Sciatic nerve (tissue), 2 donors: ENCODE results near the gene PARD3B. TPM values are rescaled to one million over a fixed set of nuclear protein-coding genes. Genes with fewer than 3 reads are reported as not detected.
"Not testable (repeated sequence)": the region's sequence is repeated elsewhere in the genome, so short reads cannot be mapped to it uniquely, and the experiment has no call there.

Experiments
- ATAC-seq: fragments of 200-7000 bp; cut with Tn5 transposase; one replicate; pipeline ENCODE4 v1.9.1; 2020; ENCODE audit warnings: mild to moderate bottlenecking, moderate library complexity
- DNase-seq: peaks from one replicate; pipeline ENCODE4 v3.0.0-alpha.2; 2020; ENCODE audit warnings: low spot score
- intact Hi-C: fragments of 100-400 bp; cut with DNase I; formaldehyde crosslinking; loops from one replicate; pipeline ENCODE4 v1.14.2; 2022
- total RNA-seq: library from RNA; stranded (reverse); fragmentation: NEBNext Ultra II Directional; extraction: Animal tissue kit (Norgen Biotek cat#: 25700); gene quantifications from one replicate; pipeline ENCODE4 v1.2.1, GENCODE V29; 2021
- donor health status: DM: no; HTN: no; CAD: no.
- donor health status: DM: no; HTN: no; CAD: no.

PARD3B gene
- total RNA-seq, 1 donor from 2014 or later = 100 TPM

DNA sequence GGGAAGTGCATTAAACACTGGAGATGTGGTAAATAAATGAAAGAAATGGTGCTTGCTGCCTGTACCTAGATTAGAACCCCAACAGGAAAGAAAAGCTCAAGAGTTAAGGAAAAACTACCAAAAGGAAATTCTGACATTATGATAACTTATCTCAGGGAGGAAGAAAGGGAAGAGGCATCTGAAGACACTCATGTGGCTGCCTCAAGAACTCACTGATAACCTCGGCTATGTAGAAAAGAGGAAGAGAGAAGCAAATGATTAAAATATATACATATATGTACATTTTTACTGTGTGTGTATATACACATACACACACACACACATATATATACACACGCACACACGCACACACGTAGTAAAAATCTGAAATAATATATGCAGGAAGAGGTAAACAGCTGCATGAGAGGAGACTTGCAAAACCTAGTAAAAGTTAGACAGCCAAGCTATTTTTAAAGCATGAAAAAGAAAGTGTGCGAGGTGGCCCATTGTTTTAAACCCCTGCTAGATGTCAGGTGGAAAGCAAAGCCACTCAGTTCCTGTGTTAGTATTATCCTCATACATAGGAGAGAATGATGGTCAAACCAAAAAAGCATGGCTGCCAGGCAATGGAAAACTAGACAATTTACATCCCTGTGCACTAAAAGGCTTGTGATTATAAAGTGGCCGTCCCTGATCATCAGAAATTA lies 654.0 kb downstream of the PARD3B start:
- ATAC-seq (no peak), DNase-seq (no peak)
- intact Hi-C loops = no loop called here

DNA sequence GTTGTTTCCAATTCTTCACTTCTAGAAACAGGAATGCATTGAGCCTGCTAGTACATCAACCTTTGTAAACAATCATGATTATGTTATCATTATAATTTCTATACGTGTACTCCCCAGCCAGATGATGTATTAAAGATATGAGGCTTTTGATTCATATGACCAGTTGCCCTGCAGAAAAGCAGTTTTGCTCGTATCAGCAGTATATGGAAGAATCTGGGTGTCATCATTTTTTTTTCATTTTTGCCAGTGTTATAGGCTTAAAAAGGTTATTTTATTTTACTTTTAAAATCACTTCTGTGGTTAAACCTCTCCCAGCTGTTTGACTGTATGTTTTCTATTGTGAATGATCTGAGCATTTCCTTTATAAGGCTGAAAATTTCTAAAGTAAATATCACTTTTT lies 665.2 kb downstream of the PARD3B start:
- DNase-seq (no peak), ATAC-seq (no peak)
- intact Hi-C loops = no loop called here

DNA sequence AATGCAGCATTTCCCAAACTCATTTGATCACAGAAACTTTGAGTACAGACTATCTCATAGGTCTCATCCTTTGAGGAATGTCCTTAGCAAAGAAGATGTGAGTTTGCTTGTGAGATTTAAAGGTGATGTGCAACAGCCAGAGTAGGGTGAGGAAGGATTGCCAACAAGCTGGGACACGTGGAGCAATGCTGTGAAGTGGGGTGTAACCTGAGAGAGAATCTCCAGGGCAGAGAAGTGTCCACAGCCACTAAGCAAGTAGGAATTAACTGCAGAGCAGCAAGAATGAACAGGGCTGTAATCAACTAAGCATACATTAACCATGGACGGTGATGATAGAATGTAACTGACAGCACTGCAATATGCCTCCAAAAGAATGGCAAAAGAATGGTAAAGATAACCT lies 667.1 kb downstream of the PARD3B start:
- no peak for DNase-seq
- ATAC-seq = no peak
- intact Hi-C loops = no loop called here

DNA sequence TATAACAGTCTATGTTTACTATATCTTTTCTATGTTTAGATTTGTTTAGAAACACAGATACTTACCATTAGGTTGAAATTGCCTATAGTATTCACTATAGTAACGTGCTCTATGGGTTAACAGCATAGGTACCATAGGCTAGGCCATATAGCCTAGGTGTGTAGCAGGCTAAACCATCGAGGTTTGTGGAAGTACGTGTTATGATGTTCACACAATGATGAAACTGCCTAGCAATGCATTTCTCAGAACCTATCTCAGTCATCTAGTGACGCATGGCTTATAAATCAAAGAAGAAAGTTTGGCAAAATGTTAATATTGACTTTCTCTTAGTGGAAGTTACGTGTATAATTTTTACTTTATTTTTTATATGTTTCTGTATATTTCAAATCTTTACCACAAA lies 670.8 kb downstream of the PARD3B start:
- DNase-seq = no peak
- intact Hi-C loops = no loop called here
- no peak for ATAC-seq

DNA sequence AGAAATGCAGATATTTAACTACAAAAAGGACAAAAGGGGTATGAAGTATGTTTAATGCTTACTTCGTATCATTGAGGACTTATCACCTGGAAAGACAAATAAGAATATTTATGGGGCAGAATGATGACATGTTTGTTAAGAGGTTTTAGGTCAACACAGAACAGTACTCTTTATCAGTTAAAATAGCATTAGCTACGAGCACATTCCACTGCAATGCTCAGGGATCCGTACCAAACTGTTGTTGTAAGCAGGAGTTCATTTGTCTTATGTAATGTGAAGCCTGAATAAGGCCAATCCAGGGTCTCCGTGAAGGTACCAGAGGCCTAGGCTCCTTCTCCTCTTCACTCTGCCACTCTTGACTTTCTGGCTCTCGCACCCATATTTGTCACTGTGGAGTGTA lies 671.3 kb downstream of the PARD3B start:
- DNase-seq (no peak), ATAC-seq (no peak)
- intact Hi-C loops = no loop called here

DNA sequence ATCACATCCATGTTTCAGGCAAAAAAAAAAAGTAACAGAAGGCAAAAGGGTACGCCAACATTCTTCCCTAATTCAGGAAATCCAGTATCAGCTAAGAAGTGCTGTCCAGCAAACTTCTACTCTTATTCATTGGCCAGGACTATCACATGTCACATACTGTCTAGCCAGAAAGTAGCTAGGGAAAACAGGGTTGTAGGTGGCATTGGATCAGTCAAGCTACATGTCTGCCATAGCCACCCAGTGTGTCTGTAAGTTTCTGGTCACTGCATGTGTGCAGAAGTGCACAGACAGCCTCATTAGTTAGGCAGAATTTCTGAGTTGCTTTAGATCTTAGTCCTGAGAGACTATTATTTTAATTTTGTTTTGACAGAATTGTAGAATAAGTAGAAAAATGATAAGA lies 671.7 kb downstream of the PARD3B start:
- intact Hi-C loops = no loop called here
- DNase-seq = no peak
- no peak for ATAC-seq

DNA sequence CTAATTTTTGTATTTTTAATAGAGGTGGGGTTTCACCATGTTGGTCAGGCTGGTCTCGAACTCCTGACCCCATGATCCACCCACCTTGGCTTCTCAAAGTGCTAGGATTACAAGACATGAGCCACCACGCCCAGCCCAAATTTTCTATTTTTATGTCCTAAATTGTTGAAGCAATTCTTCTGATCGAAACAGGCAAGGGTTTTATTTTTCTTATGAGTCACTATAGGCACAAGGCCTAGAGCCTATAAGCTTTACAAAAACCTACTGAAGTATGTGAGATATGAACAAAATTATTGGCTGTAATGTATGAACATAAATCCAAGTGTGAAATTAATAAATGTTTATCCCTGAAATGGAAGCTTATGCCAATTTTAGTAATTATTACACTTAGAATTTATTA lies 672.8 kb downstream of the PARD3B start:
- ATAC-seq = no peak
- no peak for DNase-seq
- intact Hi-C loops = no loop called here

DNA sequence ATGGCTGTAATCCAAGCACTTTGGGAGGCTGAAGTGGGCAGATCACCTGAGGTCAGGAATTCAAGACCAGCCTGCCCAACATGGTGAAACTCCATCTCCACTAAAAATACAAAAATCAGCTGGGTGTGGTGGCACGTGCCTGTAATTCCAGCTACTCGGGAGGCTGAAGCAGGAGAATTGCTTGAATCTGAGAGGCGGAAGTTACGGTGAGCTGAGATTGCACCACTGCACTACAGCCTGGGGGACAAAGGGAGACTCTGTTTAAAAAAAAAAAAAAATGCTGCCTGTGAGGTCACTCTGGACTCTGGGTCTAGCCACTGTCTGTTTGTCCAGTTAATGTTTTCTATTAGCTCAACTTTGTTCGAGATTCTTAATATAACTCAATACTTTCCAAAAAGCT lies 673.5 kb downstream of the PARD3B start:
- intact Hi-C loops, ATAC-seq, DNase-seq: not testable (repeated sequence)

DNA sequence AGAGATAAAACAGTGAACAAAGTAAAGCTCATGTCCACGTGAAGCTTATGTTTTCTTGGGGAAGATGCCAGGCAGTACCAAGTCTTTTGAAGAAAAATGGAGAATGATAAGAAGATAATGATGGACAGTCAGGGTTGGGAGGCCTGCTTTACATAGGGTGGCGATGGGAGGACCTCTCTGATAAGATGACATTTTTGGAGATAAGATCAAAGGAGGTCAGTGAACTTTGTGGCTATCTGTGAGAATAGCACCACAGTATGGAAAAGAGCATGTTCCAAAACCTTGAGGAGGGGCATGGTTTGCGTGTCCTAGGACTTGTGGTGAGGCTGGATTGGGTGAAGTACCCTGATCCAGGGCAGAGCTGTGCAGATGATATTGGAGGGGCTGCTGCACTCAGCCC lies 675.3 kb downstream of the PARD3B start:
- intact Hi-C loops = no loop called here
- DNase-seq (no peak), ATAC-seq (no peak)

DNA sequence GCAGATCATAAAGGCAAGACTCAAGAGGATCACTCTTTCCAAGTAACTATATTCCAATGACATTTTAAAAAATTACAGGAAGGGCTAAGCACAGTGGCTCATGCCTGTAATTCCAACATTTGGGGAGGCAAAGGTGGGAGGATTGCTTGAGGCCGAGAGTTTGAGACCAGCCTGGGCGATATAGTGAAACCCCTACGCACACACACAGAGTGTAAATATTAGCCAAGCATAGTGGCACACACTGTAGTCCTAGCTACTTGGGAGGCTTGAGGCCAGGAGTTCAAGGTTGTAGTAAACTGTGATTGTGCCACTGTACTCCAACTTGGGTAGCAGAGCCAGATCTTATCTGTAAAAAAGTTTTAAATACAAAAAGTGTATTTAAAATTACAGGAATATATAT lies 686.8 kb downstream of the PARD3B start:
- intact Hi-C loops = no loop called here
- no peak for DNase-seq
- no peak for ATAC-seq

DNA sequence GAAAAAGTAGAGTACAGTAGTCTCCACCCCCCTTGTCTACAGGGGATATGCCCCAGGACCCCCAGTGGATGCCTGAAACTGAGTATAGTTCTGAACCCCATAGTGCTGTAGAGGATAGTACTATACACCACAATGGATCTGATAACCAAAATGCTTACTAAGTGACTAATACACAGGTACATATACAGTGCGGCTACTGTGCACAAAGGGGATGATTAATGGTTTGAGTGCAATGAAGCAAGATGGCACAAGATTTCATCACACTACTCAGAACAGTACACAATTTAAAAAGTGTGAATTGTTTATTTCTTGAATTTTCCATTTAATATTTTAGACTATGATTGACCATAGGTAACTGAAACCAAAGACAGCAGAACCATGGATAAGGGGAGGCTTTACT lies 690.2 kb downstream of the PARD3B start:
- DNase-seq (no peak), ATAC-seq (no peak)
- intact Hi-C loops = no loop called here

DNA sequence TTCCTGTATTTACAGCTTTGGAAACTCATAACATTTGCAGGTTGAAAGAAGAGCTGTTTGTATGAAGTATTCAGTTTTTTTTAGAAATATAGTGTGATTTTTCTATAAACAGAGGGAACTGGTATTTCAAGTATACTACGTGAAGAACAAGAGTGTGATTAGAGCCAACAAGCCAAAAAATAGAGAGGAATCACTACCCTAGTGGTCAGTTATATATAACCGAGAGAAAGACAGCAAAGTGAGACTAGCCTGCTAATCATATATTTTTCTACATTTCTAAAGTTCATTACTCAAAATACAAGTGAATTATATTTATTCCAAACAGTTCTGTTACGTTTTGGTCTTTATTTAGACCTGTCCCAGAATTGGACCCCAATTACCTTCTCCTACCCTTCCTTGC lies 692.2 kb downstream of the PARD3B start:
- no peak for ATAC-seq
- no peak for DNase-seq
- intact Hi-C loops = no loop called here

DNA sequence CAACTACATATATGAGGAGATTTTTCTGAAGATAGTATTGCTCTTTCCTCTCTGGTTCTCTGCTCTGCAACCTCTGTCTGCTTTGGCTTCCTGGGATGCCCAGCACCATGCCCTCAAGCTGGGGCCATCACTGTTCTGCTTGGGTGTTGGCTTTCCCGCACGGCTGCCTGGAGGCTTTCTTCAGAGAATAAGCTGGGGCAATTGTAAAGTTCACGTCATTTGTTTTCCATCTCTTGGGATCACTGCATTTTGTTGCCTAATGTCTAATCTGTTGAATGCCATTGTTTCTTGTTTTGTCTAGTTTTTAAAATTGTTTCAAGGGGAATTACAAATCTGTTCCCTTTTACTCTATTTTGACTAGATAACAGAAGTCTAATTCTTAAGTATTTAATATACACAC lies 699.7 kb downstream of the PARD3B start:
- intact Hi-C loops = no loop called here
- no peak for DNase-seq
- peak; percentile 58 for ATAC-seq

DNA sequence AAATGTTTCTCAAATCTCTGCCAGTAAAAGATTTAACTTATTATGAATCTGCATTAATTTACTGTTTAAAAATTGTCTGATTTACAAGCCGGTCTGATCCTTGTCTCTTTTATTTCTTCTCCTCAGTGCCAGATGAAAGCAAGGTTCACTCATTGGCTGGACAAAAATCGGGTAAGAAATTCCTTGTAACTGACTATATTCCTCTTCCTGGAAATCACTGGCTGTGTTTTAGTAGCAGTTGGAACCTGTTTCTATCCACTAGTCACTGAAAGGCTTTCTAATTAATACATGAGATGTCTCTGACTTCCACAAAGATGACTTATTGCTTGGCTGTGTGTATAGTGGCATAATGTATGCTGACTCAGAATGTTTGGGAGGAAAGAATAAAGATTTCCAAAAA lies 700.4 kb downstream of the PARD3B start:
- DNase-seq (no peak), ATAC-seq (peak; percentile 90)
- intact Hi-C loops = no loop called here

DNA sequence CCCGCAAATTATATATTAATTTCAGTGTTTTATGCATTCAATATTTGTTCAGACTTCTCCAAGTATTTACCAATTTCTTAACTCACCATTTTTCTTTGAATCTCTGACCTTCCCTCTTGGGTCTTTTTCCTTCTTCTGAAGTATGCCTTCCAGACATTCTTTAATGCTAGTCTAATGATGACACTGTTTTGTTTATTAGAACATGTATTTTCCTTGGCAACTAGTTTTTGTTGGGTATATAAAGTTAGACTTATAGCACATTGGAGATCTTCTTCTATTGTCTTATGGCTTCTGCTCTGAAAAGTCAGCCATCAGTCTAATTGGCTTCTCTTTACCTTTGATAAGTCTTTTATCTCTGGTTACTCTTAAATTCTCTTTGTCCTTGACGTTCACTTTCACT lies 713.8 kb downstream of the PARD3B start:
- no peak for ATAC-seq
- no peak for DNase-seq
- intact Hi-C loops = no loop called here

DNA sequence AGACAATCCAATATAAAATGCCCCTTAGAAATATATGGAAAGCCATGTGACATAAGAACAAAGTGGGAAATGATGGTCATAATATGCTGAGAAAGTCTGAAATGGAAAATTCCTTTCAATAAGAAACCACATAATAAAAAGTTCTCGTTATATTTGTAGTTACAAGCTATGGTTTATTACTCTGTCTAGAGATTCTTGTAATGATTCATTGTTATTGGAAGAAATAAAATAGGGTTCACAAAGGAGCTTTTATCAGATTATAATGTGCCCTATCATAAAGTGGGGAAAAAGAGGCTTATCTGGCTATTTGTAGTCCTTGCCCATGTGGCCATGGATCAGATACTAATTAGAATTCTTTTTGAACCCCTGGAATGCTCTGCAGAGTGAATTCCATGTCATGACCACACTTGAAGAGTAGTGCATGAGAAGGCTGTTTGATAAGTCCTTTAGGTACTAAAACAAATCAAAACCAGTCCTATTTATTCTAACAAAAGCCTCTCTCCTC lies 716.3 kb downstream of the PARD3B start:
- ATAC-seq (no peak), DNase-seq (no peak)
- intact Hi-C loops = no loop called here

DNA sequence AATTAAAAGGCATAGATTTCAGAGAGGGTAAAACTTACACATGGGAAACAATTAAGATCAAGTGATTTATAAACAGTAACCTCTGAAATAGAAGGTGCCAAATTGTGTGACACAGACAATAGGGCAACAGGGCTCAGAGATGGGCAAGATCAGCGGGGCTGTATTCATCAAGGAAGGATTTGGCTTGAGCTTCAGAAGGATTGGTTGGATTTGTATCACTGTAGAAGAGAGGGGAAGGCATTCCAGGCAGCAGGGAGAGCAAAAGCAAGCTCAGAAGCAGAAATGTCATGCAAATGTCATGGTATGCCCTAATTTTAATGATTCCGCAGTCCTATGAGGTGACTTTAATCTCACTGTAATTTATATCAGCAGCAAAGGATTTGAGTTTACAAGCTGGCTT lies 722.0 kb downstream of the PARD3B start:
- no peak for ATAC-seq
- no peak for DNase-seq
- intact Hi-C loops = no loop called here

DNA sequence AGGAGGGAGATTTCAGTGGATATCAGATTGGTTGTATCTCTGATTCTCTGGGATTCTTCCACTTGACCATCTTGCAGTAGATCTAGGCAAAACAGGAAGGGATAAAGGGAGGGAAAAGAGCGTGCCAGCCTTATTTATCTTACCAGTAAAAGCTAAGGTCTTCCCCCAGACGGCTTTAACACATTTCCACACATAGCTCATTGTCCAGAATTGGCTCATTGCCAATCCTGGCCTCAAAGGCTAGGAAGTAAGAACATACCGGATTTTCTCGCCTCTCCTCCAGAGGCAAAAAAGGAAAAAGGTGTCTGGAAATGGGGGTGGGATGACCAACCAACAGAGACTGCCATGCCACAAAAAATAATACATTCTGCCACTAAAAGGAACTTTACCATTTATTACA lies 725.4 kb downstream of the PARD3B start:
- DNase-seq (no peak), ATAC-seq (no peak)
- intact Hi-C loops = no loop called here

DNA sequence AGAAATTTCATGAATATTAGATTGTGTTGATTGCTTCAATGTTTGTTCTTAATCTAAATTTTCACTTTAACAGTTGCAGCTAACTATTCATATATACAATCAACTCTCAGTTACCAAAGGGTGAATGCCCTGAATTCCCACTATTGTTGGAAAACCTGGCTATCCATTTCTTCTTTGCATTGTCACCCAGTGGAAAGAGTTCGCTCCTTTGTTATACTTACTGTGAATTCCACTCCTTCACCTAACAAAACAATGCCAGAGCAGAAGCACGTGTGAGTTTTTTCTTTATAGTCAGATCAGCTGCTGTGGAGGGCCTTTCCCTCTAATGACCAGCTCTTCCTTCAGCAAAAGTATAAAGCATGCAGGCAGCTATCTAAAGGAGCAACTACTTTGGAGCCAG lies 727.9 kb downstream of the PARD3B start:
- DNase-seq = no peak
- intact Hi-C loops = no loop called here
- ATAC-seq = no peak

DNA sequence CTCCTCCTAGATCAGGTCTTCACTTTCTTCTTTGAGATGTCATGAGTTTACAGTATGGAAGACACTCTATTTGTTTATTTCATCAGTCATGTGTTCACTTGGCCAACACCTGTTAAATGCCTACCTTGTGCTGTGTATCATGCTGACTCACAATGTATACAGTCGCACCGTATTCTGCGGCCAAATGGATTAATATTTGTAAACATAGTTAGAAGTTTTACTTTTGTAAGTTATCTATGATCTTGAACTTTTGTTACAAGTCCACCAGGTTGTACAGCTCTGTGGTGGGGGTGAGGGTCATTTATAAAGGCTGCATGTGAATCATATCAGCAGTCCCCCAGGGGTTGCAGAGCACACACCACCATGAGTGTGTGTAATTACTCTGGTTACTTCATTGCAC lies 728.4 kb downstream of the PARD3B start:
- no peak for ATAC-seq
- intact Hi-C loops = no loop called here

DNA sequence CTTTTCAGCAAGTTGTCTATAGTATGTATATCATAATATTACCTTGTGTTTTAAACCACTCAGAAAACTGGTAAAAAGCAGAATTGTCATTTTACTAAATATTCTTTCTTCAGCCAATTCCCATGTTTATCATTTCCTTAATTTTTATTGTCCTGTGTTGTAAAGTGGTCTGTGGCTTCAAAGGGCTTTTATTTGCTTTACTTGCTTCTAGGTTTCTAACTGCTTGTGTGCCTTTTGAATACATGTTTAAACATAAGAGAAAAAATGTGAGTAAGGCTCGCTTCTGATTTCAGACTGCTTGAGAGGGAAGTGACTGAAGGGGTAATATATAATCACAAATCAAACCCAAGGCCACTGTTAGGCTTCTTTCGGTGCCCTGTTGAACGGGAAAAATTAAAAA lies 729.5 kb downstream of the PARD3B start:
- intact Hi-C loops = no loop called here
- no peak for DNase-seq
- ATAC-seq = no peak

More for the DNA sequence above, 728.4 kb downstream of the PARD3B start:
- no peak for DNase-seq
